Smooth muscle cell (in vitro differentiated cells): ENCODE results near the gene NINL. TPM values are rescaled to one million over a fixed set of nuclear protein-coding genes. Genes with fewer than 3 reads are reported as not detected.

ENCODE experiments used
- DNase-seq: peaks from one replicate; lab custom pipeline; 2025; ENCODE audit not compliant: unreplicated experiment; lab: John Stamatoyannopoulos, UW
- H2AFZ ChIP-seq: fragments of 200-600 bp; sonication (generic); 2 replicates; pipeline ENCODE4 v1.6.0; 2016; ENCODE audit warnings: antibody characterized with exemption, low read depth, mild to moderate bottlenecking
- H3F3A ChIP-seq: fragments of 200-600 bp; sonication (generic); 2 replicates; pipeline ENCODE4 v1.6.0; 2017; ENCODE audit warnings: antibody characterized with exemption, low read depth
- H3K27ac ChIP-seq: fragments of 200-600 bp; sonication (generic); 2 replicates; pipeline ENCODE4 v1.5.1; 2016; ENCODE audit warnings: low read depth, mild to moderate bottlenecking
- H3K27me3 ChIP-seq: fragments of 200-600 bp; sonication (generic); 2 replicates; pipeline ENCODE4 v1.6.1; 2016; ENCODE audit warnings: low read depth, mild to moderate bottlenecking
- H3K36me3 ChIP-seq: fragments of 200-600 bp; sonication (generic); 2 replicates; pipeline ENCODE4 v1.5.1; 2016; ENCODE audit warnings: low read depth
- H3K4me1 ChIP-seq: fragments of 200-600 bp; sonication (generic); 2 replicates; pipeline ENCODE4 v1.5.1; 2016; ENCODE audit warnings: low read depth
- H3K4me2 ChIP-seq: fragments of 200-600 bp; sonication (generic); 2 replicates; pipeline ENCODE4 v1.6.0; 2016; ENCODE audit warnings: mild to moderate bottlenecking
- H3K4me3 ChIP-seq: fragments of 200-600 bp; sonication (generic); 2 replicates; pipeline ENCODE4 v1.5.1; 2016; ENCODE audit warnings: mild to moderate bottlenecking
- H3K79me2 ChIP-seq: fragments of 200-600 bp; sonication (generic); 2 replicates; pipeline ENCODE4 v1.6.0; 2016; ENCODE audit warnings: low read depth, mild to moderate bottlenecking
- H3K9ac ChIP-seq: fragments of 200-600 bp; sonication (generic); 2 replicates; pipeline ENCODE4 v1.6.0; 2016; ENCODE audit warnings: low read depth
- H3K9me3 ChIP-seq: fragments of 200-600 bp; sonication (generic); replicated peaks from 2 replicates; pipeline ENCODE4 v1.5.1; 2016; ENCODE audit warnings: low read depth
- H4K20me1 ChIP-seq: fragments of 200-600 bp; sonication (generic); 2 replicates; pipeline ENCODE4 v1.6.0; 2016; ENCODE audit warnings: low read depth
- WGBS: methylation state at CpG from one replicate; pipeline ENCODE4 v1.1.7; 2016; ENCODE audit warnings: low lambda C conversion rate; 5-methylcytosine and 5-hydroxymethylcytosine counted together
- polyA plus RNA-seq: library from polyadenylated mRNA; unstranded; fragments of >200 nt; fragmentation: Nextera tagmentation; extraction: Ambion mirVana; gene quantifications from 2 replicates; pipeline ENCODE4 v1.2.1, GENCODE V29; 2016
- total RNA-seq: library from RNA; depleted of rRNA; stranded (reverse); fragments of >200 nt; gene quantifications from 2 replicates; pipeline ENCODE4 v1.2.3, GENCODE V29; 2014
- TF ChIP-seq, protein P1 (sequence below): fragments of 200-600 bp; sonication (generic); IDR thresholded peaks from 2 replicates; pipeline ENCODE4 v1.5.1; 2017; ENCODE audit warnings: borderline replicate concordance, mild to moderate bottlenecking, antibody characterized with exemption; ENCODE audit not compliant: insufficient read depth, poor library complexity, severe bottlenecking

Gene NINL
- total and polyA plus RNA-seq, 2 experiments from 2014 or later, result 10.7 to 12.2 TPM

DNA sequence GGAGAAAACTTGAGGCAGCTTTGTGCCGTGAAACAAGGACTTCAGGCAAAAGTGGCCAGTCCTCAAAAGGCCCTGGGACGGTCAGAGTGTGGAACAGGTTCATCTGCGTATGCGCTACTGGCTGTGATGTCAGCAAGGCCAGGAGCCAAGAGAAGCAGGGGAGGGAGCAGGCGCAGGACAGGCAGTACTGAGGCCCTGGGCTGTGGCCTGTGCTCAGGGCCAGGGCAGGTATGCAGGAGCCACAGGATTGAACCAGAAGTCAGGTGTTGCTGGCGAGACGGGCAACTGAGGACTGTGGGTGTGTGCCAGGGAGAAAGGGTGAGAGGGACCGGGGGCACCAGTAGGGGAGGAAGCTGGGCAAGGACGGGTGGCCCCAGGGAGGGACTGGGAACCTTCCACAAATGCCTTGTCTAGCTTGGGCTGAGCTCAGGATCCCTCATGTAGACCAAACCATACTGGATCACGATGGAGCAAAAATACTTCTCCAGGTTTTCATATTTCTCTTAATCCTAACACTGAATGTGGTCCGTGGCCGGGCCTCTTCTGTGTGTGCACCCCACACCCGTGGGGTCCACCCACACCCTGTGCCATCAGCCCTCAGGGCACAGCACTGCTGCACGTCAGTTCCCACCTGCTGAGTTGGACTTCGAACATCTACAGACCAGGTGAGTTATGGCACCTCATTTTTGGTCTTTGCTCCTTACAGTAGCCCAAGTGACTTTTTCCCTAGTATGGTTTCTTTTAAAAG lies 131.0 kb downstream of the NINL start:
- TF ChIP-seq, protein P1, sequence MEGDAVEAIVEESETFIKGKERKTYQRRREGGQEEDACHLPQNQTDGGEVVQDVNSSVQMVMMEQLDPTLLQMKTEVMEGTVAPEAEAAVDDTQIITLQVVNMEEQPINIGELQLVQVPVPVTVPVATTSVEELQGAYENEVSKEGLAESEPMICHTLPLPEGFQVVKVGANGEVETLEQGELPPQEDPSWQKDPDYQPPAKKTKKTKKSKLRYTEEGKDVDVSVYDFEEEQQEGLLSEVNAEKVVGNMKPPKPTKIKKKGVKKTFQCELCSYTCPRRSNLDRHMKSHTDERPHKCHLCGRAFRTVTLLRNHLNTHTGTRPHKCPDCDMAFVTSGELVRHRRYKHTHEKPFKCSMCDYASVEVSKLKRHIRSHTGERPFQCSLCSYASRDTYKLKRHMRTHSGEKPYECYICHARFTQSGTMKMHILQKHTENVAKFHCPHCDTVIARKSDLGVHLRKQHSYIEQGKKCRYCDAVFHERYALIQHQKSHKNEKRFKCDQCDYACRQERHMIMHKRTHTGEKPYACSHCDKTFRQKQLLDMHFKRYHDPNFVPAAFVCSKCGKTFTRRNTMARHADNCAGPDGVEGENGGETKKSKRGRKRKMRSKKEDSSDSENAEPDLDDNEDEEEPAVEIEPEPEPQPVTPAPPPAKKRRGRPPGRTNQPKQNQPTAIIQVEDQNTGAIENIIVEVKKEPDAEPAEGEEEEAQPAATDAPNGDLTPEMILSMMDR, result no peak
- H3K36me3 ChIP-seq, result no peaks in the 10 kb centered on the region
- DNase-seq, result no peak
- H3K27ac ChIP-seq, result no peak overlapping the region
- no peak overlapping the region for H3K4me2 ChIP-seq
- H3K4me1 ChIP-seq, result no peaks in the 10 kb centered on the region
- H3K27me3 ChIP-seq, result no peaks in the 10 kb centered on the region
- H3K79me2 ChIP-seq, result no peaks in the 10 kb centered on the region
- no peak overlapping the region for H3K4me3 ChIP-seq
- no peak overlapping the region for H2AFZ ChIP-seq
- H3K9ac ChIP-seq, result no peak overlapping the region
- no peaks in the 10 kb centered on the region for H3K9me3 ChIP-seq
- no peaks in the 10 kb centered on the region for H4K20me1 ChIP-seq
- H3F3A ChIP-seq, result no peaks in the 10 kb centered on the region
- 96% methylated on average over 15 of the region's 15 CpGs for WGBS

DNA sequence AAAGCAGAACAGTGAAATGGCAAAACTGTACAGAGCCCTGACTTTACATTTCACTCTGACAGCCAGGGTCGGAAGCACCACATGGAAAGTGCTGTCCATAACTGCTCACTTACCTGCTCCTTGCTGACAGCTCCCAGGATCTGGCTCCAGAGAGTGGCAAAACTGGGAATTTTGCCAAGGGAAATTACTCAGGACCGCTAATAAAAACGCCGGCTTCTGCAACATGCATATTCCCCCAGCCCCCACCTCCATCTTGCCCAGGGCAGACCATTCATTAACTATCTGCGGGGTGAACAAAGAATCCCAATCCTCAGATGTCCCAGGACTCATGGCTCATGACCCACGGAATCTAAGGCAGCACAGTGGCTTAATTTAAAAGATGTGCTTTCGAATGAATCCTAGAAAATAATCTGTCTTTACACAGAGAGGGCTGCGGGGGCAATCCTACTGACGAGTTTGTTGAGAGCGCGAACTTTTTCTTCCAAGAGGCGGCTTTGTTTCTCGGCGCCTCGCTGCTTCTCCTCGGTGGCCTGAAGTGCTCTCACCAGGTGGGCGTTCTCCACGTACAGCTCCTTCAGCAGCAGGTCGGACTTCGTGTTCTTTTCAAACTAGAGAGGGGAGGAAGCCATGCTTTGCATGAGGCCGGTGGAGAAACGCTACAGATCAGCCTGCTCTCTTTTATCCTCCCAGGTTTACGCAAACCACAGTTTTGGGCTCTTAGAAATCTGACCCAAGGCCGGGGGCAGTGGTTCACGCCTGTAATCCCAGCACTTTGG lies 132.1 kb downstream of the NINL start:
- Histone ChIP-seq H3K4me2 (no peak overlapping the region), H3K27ac (no peak overlapping the region), H4K20me1 (no peaks in the 10 kb centered on the region), H3K27me3 (no peaks in the 10 kb centered on the region), H3F3A (no peaks in the 10 kb centered on the region), H3K9me3 (peaks cover 2% of the 10 kb centered on the region), H3K36me3 (no peaks in the 10 kb centered on the region), H3K79me2 (no peaks in the 10 kb centered on the region), H2AFZ (no peak overlapping the region), H3K9ac (no peak overlapping the region), H3K4me3 (no peak overlapping the region), H3K4me1 (no peaks in the 10 kb centered on the region)
- TF ChIP-seq, protein P1, result no peak
- WGBS, result 90% methylated on average over 25 of the region's 25 CpGs
- DNase-seq, result no peak

DNA sequence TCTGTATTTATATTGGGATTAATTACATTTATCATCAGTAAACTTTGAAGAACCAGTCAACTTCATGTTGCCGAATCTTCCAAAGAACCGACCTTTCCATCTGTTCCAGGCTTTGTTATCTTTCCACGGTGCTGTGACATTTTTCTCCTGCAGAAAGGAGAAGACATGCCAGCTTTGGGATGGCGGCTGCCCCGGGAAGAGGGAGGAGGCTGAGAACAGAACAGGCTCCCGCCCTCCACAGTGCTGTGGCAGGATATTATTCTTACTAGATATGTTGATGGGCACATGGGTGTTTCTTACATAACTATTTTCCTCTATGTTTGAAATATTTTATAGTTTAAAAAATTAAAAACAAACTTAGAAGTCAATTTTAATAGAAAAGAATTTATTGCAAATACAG lies 133.0 kb downstream of the NINL start:
- Histone ChIP-seq H4K20me1 (no peaks in the 10 kb centered on the region), H3K36me3 (no peaks in the 10 kb centered on the region), H3K4me3 (no peak overlapping the region), H2AFZ (no peak overlapping the region), H3K79me2 (no peaks in the 10 kb centered on the region), H3F3A (no peaks in the 10 kb centered on the region), H3K4me1 (no peaks in the 10 kb centered on the region), H3K4me2 (no peak overlapping the region), H3K27ac (no peak overlapping the region), H3K9ac (no peak overlapping the region), H3K27me3 (no peaks in the 10 kb centered on the region), H3K9me3 (peaks cover 2% of the 10 kb centered on the region)
- WGBS, result 98% methylated on average over 6 of the region's 6 CpGs
- DNase-seq, result no peak
- TF ChIP-seq, protein P1, result no peak
